Measurements from ENCODE around the gene HNRNPU.
A peak's percentile ranks its signal among the peaks of the same experiment; 100 is the strongest.

The HNRNPU gene

GRCh38 chr1:244802041-244802440 is 62.3 kb downstream of the HNRNPU start:
- no peak for DNase-seq (ENCODE audit: low read depth)

GRCh38 chr1:244801246-244801645 is 63.1 kb downstream of the HNRNPU start:
- DNase-seq (ENCODE audit: low read depth): peak; percentile 4

- DNase-seq (ENCODE audit: low read depth): no peak
These were observed 63.5 kb downstream of the HNRNPU start for GRCh38 chr1:244800821-244801220.

All from stromal cell of bone marrow (primary cell).